ENCODE measurements around the gene CALR. TPM values are rescaled to one million over a fixed set of nuclear protein-coding genes. Genes with fewer than 3 reads are reported as not detected.

Gene CALR
- total and polyA plus RNA-seq, 9 of the 15 experiments (the other 6 are each of a cell fraction or from before 2014, with no cell fraction given) = 126 to 811 (median 642) TPM

DNA sequence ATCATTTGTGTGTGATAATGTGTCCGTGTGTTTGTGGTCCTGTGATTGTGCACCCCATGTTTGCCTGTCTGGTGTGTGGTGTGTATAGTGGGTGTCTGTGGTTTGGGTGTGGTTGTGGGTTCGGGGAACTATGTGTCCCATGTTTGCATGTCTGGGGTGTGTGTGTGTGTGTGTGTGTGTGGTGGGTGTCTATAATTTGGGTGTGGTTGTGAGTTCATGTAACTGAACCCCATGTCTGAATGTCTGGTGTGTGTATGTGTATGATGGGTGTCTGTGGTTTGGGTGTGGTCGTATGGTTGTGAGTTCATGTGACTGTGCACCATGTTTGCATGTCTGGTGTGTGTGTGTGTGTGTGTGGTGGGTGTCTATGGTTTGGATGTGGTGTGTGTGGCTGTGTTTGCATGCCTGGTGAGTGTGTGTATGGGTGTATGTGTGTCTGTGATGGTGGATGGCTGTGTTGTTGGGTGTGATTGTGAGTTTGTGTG is 45.8 kb downstream of the CALR start (continued):
- TF ChIP-seq, protein P1, sequence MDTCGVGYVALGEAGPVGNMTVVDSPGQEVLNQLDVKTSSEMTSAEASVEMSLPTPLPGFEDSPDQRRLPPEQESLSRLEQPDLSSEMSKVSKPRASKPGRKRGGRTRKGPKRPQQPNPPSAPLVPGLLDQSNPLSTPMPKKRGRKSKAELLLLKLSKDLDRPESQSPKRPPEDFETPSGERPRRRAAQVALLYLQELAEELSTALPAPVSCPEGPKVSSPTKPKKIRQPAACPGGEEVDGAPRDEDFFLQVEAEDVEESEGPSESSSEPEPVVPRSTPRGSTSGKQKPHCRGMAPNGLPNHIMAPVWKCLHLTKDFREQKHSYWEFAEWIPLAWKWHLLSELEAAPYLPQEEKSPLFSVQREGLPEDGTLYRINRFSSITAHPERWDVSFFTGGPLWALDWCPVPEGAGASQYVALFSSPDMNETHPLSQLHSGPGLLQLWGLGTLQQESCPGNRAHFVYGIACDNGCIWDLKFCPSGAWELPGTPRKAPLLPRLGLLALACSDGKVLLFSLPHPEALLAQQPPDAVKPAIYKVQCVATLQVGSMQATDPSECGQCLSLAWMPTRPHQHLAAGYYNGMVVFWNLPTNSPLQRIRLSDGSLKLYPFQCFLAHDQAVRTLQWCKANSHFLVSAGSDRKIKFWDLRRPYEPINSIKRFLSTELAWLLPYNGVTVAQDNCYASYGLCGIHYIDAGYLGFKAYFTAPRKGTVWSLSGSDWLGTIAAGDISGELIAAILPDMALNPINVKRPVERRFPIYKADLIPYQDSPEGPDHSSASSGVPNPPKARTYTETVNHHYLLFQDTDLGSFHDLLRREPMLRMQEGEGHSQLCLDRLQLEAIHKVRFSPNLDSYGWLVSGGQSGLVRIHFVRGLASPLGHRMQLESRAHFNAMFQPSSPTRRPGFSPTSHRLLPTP (IDR thresholded peaks at IDR 0.05; ENCODE audit: borderline replicate concordance, extremely low read depth, insufficient read length) = no peak
- TF ChIP-seq ARHGAP35 (IDR thresholded peaks at IDR 0.05; ENCODE audit: partially characterized antibody) = peak; percentile 82

- in situ Hi-C loops (cut with MboI) = loop anchor here (5.0 kb wide), 1 partner anchor 43 kb away; no protein-coding TSS in a partner anchor
- no peak overlapping the region; the same call in 2 of the 3 replicates for H3K27ac ChIP-seq (ENCODE audit: extremely low read depth, low read depth, low read length)
- peak overlapping the region; percentile 65; the same call in 1 of the 2 replicates for H3K4me2 ChIP-seq (ENCODE audit: insufficient read depth, low read length)
- no peaks in the 10 kb centered on the region for H3K9me3 ChIP-seq (replicated peaks; ENCODE audit: control insufficient read depth, insufficient read depth, low read depth, low read length)
- no peaks in the 10 kb centered on the region for H3K79me2 ChIP-seq (ENCODE audit: control insufficient read depth, insufficient read depth, low read length)
- CTCF ChIA-PET (ENCODE audit: low intra/inter-chr PET ratio) = interaction anchor here (1.1 to 2.2 kb wide), 2 partner anchors 48 to 110 kb away, joined by 4 to 10 read pairs; no protein-coding TSS in a partner anchor
- no TSS peak for BruUV-seq (replicated peaks)
- H3K4me3 ChIP-seq = no peak overlapping the region
- FAIRE-seq = no peak
- POLR2A ChIA-PET = interaction anchor here (0.9 to 1.4 kb wide), 4 partner anchors 37 to 111 kb away, joined by 3 to 6 read pairs (median 4); no protein-coding TSS in a partner anchor
- 30% methylated on average over 9 of the region's 10 CpGs for WGBS (ENCODE audit: insufficient coverage, low coverage, missing lambda C conversion rate)
- H3K36me3 ChIP-seq (ENCODE audit: control insufficient read depth, insufficient read depth, low read length) = no peaks in the 10 kb centered on the region
- peak in 1 of 4 experiments; percentile 24 for DNase-seq (ENCODE audit: extremely low read depth in 1 of 4, low spot score in 3 of 4)
- peak; percentile 15 for ATAC-seq
- intact Hi-C loops (cut with micrococcal nuclease) = no loop called here
- H3K9ac ChIP-seq (ENCODE audit: insufficient read depth in 1 of 2, low read depth in 2 of 2, low read length in 2 of 2) = peak overlapping the region; percentile 3 to 84; a peak in 2 of 4 replicates
- H3K9me1 ChIP-seq (ENCODE audit: control insufficient read depth, insufficient read depth, low read length) = no peaks in the 10 kb centered on the region
- no peaks in the 10 kb centered on the region for H4K20me1 ChIP-seq (replicated peaks; ENCODE audit: control insufficient read depth, insufficient read depth, low read length)
- no peaks in the 10 kb centered on the region for H3K27me3 ChIP-seq (ENCODE audit: control insufficient read depth in 2 of 2, insufficient read depth in 2 of 2, low read length in 2 of 2)
- H2AFZ ChIP-seq (ENCODE audit: low read depth, low read length) = peak overlapping the region; percentile 80
- H3K4me1 ChIP-seq (replicated peaks in 1 of 2; ENCODE audit: control insufficient read depth in 2 of 2, insufficient read depth in 2 of 2, low read length in 2 of 2) = peaks cover 21 to 48% of the 10 kb centered on the region in 2 experiments; a peak in 4 of 5 replicates
- TF ChIP-seq TAF7 (tag; IDR thresholded peaks at IDR 0.05) (no peak), MCM3 (IDR thresholded peaks at IDR 0.05) (no peak), ETS2 (tag; IDR thresholded peaks at IDR 0.05; ENCODE audit: borderline replicate concordance, poor library complexity, severe bottlenecking) (no peak), PYGO2 (tag; IDR thresholded peaks at IDR 0.05) (no peak), CXXC5 (CRISPR knock-in tag; IDR thresholded peaks at IDR 0.05) (no peak), EGR1 (conservative IDR thresholded peaks at IDR 0.05) (peak; percentile 15; the same call in 1 of the 2 replicates)
- TF ChIP-seq, protein P2, sequence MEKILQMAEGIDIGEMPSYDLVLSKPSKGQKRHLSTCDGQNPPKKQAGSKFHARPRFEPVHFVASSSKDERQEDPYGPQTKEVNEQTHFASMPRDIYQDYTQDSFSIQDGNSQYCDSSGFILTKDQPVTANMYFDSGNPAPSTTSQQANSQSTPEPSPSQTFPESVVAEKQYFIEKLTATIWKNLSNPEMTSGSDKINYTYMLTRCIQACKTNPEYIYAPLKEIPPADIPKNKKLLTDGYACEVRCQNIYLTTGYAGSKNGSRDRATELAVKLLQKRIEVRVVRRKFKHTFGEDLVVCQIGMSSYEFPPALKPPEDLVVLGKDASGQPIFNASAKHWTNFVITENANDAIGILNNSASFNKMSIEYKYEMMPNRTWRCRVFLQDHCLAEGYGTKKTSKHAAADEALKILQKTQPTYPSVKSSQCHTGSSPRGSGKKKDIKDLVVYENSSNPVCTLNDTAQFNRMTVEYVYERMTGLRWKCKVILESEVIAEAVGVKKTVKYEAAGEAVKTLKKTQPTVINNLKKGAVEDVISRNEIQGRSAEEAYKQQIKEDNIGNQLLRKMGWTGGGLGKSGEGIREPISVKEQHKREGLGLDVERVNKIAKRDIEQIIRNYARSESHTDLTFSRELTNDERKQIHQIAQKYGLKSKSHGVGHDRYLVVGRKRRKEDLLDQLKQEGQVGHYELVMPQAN (IDR thresholded peaks at IDR 0.05; ENCODE audit: borderline replicate concordance) = no peak
- TF ChIP-seq, protein P3, sequence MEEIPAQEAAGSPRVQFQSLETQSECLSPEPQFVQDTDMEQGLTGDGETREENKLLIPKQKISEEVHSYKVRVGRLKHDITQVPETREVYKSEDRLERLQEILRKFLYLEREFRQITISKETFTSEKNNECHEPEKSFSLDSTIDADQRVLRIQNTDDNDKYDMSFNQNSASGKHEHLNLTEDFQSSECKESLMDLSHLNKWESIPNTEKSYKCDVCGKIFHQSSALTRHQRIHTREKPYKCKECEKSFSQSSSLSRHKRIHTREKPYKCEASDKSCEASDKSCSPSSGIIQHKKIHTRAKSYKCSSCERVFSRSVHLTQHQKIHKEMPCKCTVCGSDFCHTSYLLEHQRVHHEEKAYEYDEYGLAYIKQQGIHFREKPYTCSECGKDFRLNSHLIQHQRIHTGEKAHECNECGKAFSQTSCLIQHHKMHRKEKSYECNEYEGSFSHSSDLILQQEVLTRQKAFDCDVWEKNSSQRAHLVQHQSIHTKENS (CRISPR knock-in tag; IDR thresholded peaks at IDR 0.05) = no peak
Observed at GRCh38 chr19:12984683-12985048, 46.3 kb downstream of the CALR start.
